DND-41 (cell line): ENCODE data around the gene LEPR.

Experiments
- EZH2 ChIP-seq: IDR thresholded peaks from 3 replicates; pipeline ENCODE4 v1.6.1; 2012; ENCODE audit warnings: borderline replicate concordance, low read depth, mild to moderate bottlenecking, moderate library complexity, low read length, inconsistent platforms; ENCODE audit not compliant: severe bottlenecking
- TF ChIP-seq, protein P1 (sequence below): IDR thresholded peaks from 2 replicates; pipeline ENCODE4 v1.5.1; 2012; ENCODE audit warnings: borderline replicate concordance, low read length, moderate library complexity, mild to moderate bottlenecking; ENCODE audit not compliant: poor library complexity, severe bottlenecking; ENCODE audit errors: extremely low read depth

GRCh38 chr1:65467536-65467935, 47.1 kb downstream of the LEPR start:
- TF ChIP-seq EZH2 = no peak
- TF ChIP-seq, protein P1, sequence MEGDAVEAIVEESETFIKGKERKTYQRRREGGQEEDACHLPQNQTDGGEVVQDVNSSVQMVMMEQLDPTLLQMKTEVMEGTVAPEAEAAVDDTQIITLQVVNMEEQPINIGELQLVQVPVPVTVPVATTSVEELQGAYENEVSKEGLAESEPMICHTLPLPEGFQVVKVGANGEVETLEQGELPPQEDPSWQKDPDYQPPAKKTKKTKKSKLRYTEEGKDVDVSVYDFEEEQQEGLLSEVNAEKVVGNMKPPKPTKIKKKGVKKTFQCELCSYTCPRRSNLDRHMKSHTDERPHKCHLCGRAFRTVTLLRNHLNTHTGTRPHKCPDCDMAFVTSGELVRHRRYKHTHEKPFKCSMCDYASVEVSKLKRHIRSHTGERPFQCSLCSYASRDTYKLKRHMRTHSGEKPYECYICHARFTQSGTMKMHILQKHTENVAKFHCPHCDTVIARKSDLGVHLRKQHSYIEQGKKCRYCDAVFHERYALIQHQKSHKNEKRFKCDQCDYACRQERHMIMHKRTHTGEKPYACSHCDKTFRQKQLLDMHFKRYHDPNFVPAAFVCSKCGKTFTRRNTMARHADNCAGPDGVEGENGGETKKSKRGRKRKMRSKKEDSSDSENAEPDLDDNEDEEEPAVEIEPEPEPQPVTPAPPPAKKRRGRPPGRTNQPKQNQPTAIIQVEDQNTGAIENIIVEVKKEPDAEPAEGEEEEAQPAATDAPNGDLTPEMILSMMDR = no peak
